ENCODE results near the gene HAUS7. TPM values are rescaled to one million over a fixed set of nuclear protein-coding genes. Genes with fewer than 3 reads are reported as not detected.

HAUS7 gene
- total and polyA plus RNA-seq, 2 experiments from 2014 or later = 59.8 to 77.9 TPM

DNA sequence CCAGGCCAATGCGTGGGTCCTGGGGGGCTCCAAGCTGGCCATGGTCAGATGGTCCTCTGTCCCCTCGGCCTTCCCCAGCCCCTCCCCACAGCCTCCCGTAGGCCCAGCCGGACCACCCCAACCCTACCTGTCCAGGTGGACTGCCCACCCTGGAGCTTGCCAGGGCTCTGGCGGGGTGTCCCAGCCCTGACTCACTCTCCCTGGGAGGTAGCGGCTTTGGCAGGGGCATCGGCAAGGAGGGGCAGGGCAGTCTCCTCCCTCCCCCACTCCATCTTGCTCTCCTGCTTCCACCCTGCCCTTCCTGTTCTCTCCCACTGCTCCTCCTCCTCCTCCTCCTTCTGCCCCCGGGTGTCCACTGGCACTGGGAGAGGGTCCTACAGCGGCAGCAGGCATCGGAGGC, 31.8 kb upstream of the HAUS7 start (continued):
- TF ChIP-seq, protein P1, sequence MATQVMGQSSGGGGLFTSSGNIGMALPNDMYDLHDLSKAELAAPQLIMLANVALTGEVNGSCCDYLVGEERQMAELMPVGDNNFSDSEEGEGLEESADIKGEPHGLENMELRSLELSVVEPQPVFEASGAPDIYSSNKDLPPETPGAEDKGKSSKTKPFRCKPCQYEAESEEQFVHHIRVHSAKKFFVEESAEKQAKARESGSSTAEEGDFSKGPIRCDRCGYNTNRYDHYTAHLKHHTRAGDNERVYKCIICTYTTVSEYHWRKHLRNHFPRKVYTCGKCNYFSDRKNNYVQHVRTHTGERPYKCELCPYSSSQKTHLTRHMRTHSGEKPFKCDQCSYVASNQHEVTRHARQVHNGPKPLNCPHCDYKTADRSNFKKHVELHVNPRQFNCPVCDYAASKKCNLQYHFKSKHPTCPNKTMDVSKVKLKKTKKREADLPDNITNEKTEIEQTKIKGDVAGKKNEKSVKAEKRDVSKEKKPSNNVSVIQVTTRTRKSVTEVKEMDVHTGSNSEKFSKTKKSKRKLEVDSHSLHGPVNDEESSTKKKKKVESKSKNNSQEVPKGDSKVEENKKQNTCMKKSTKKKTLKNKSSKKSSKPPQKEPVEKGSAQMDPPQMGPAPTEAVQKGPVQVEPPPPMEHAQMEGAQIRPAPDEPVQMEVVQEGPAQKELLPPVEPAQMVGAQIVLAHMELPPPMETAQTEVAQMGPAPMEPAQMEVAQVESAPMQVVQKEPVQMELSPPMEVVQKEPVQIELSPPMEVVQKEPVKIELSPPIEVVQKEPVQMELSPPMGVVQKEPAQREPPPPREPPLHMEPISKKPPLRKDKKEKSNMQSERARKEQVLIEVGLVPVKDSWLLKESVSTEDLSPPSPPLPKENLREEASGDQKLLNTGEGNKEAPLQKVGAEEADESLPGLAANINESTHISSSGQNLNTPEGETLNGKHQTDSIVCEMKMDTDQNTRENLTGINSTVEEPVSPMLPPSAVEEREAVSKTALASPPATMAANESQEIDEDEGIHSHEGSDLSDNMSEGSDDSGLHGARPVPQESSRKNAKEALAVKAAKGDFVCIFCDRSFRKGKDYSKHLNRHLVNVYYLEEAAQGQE (IDR thresholded peaks at IDR 0.05; ENCODE audit: unreplicated experiment) = no peak
- TF ChIP-seq NANOG (IDR thresholded peaks at IDR 0.05; ENCODE audit: borderline replicate concordance) = no peak
- no peak for TF ChIP-seq ZNF114 (CRISPR knock-in tag; IDR thresholded peaks at IDR 0.05)
- TF ChIP-seq, protein P2, sequence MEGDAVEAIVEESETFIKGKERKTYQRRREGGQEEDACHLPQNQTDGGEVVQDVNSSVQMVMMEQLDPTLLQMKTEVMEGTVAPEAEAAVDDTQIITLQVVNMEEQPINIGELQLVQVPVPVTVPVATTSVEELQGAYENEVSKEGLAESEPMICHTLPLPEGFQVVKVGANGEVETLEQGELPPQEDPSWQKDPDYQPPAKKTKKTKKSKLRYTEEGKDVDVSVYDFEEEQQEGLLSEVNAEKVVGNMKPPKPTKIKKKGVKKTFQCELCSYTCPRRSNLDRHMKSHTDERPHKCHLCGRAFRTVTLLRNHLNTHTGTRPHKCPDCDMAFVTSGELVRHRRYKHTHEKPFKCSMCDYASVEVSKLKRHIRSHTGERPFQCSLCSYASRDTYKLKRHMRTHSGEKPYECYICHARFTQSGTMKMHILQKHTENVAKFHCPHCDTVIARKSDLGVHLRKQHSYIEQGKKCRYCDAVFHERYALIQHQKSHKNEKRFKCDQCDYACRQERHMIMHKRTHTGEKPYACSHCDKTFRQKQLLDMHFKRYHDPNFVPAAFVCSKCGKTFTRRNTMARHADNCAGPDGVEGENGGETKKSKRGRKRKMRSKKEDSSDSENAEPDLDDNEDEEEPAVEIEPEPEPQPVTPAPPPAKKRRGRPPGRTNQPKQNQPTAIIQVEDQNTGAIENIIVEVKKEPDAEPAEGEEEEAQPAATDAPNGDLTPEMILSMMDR (conservative IDR thresholded peaks at IDR 0.05; ENCODE audit: low read depth in 2 of 2) = no peak
- no peak for TF ChIP-seq EZH2 (IDR thresholded peaks at IDR 0.05; ENCODE audit: low read depth, unreplicated experiment)

DNA sequence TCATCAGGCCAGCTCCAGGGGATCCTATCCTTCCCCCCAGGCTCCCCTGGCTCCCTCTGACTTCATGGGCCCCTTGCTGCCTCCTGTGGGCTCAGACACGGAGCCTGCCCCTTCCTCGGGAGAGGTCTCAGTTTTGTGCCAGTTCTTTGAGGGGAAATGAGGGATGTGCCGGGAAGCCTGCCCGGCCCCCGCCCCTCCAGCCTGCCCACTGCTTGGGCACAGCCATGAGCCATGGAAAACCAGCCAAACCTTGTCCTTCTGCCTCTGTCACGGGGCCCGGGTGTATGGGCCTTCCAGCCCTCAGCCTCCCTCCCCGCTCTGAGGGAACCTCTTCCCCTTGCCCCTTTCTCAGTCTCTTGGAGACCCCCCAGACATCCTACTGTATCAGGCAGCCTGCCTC, 31.2 kb upstream of the HAUS7 start:
- Histone ChIP-seq H3K27me3 (ENCODE audit: insufficient read depth) (no peaks in the 10 kb centered on the region), H3K4me3 (no peak overlapping the region), H3K9me2 (ENCODE audit: insufficient read depth) (no peaks in the 10 kb centered on the region), H3F3A (replicated peaks; ENCODE audit: low read depth) (no peaks in the 10 kb centered on the region), H3K79me2 (replicated peaks; ENCODE audit: insufficient read depth) (no peaks in the 10 kb centered on the region), H3K4me1 (ENCODE audit: insufficient read depth) (no peaks in the 10 kb centered on the region), H4K20me1 (replicated peaks; ENCODE audit: insufficient read depth) (no peaks in the 10 kb centered on the region), H2AFZ (no peak overlapping the region), H3K4me2 (no peak overlapping the region), H3K27ac (ENCODE audit: low read depth) (no peak overlapping the region), H3K36me3 (ENCODE audit: insufficient read depth) (no peaks in the 10 kb centered on the region)
- Mint-ChIP-seq H3K36me3 (ENCODE audit: low read depth) (no peaks in the 10 kb centered on the region), H3K4me1 (no peaks in the 10 kb centered on the region), H3K4me3 (no peak overlapping the region), H3K27ac (no peak overlapping the region), H3K27me3 (ENCODE audit: insufficient read depth, low read depth, poor library complexity) (peaks cover 4% of the 10 kb centered on the region), H3K9me3 (no peaks in the 10 kb centered on the region)
- no peak for DNase-seq (ENCODE audit: low spot score)
- ATAC-seq = no peak
- TF ChIP-seq POLR2AphosphoS5 (IDR thresholded peaks at IDR 0.05; ENCODE audit: low read depth) (no peak), STAT1 (IDR thresholded peaks at IDR 0.05; ENCODE audit: unreplicated experiment) (no peak), CREB1 (CRISPR knock-in tag; IDR thresholded peaks at IDR 0.05; ENCODE audit: low read depth) (no peak), ZNF114 (CRISPR knock-in tag; IDR thresholded peaks at IDR 0.05) (no peak)
- TF ChIP-seq, protein P1 (IDR thresholded peaks at IDR 0.05; ENCODE audit: unreplicated experiment) = no peak
- TF ChIP-seq, protein P2 (conservative IDR thresholded peaks at IDR 0.05; ENCODE audit: low read depth in 2 of 2) = no peak

Data from GM23338 (cell line).